SK-N-SH treated with all-trans-retinoic acid at 6 μM for 48 hours (cell line): ENCODE data around the gene DLAT.

Experiments
- ATAC-seq: fragments of 200-7000 bp; cut with Tn5 transposase; 3 replicates; pipeline ENCODE4 v1.9.1; 2020; ENCODE audit warnings: mild to moderate bottlenecking, moderate library complexity
- ARNTL ChIP-seq: fragments of 450-650 bp; formaldehyde crosslinking; IDR thresholded peaks from 2 replicates; pipeline ENCODE4 v1.5.0; 2020; ENCODE audit warnings: low read depth, mild to moderate bottlenecking, moderate library complexity, borderline replicate concordance
- BACH2 ChIP-seq: fragments of 250-450 bp; sonication (Bioruptor Pico); IDR thresholded peaks from 2 replicates; pipeline ENCODE4 v1.9.0; 2021; ENCODE audit warnings: mild to moderate bottlenecking, borderline replicate concordance
- CREB5 ChIP-seq: fragments of 250-450 bp; sonication (Bioruptor Pico); IDR thresholded peaks from 2 replicates; pipeline ENCODE4 v1.5.1; 2020; ENCODE audit warnings: low read depth, mild to moderate bottlenecking, moderate library complexity
- CSDC2 ChIP-seq: fragments of 250-450 bp; sonication (Bioruptor Pico); IDR thresholded peaks from 2 replicates; pipeline ENCODE4 v1.5.0; 2020; ENCODE audit warnings: mild to moderate bottlenecking, moderate library complexity
- CSRNP3 ChIP-seq: fragments of 250-450 bp; sonication (Bioruptor Pico); IDR thresholded peaks from 2 replicates; pipeline ENCODE4 v1.5.1; 2021; ENCODE audit warnings: mild to moderate bottlenecking, moderate library complexity
- GLIS3 ChIP-seq: fragments of 250-450 bp; sonication (Bioruptor Pico); IDR thresholded peaks from 2 replicates; pipeline ENCODE4 v1.5.0; 2020; ENCODE audit warnings: mild to moderate bottlenecking, moderate library complexity
- ISL1 ChIP-seq: fragments of 250-450 bp; sonication (Bioruptor Pico); IDR thresholded peaks from 2 replicates; pipeline ENCODE4 v2.1.2; 2022; ENCODE audit warnings: mild to moderate bottlenecking, moderate library complexity
- OSR1 ChIP-seq: fragments of 250-450 bp; sonication (Bioruptor Pico); IDR thresholded peaks from 2 replicates; pipeline ENCODE4 v1.8.0; 2022; ENCODE audit warnings: moderate library complexity, mild to moderate bottlenecking, inconsistent platforms
- PPARA ChIP-seq: fragments of 250-450 bp; sonication (Bioruptor Pico); IDR thresholded peaks from 2 replicates; pipeline ENCODE4 v1.5.0; 2020; ENCODE audit warnings: mild to moderate bottlenecking, borderline replicate concordance
- RARB ChIP-seq: fragments of 250-450 bp; sonication (Bioruptor Pico); IDR thresholded peaks from 2 replicates; pipeline ENCODE4 v1.8.0; 2021; ENCODE audit warnings: mild to moderate bottlenecking, moderate library complexity
- TCF4 ChIP-seq: fragments of 250-450 bp; sonication (Bioruptor Pico); IDR thresholded peaks from 2 replicates; pipeline ENCODE4 v1.8.0; 2021; ENCODE audit warnings: mild to moderate bottlenecking, moderate library complexity, borderline replicate concordance
- TOX ChIP-seq: fragments of 250-450 bp; sonication (Bioruptor Pico); IDR thresholded peaks from 2 replicates; pipeline ENCODE4 v1.8.0; 2021; ENCODE audit warnings: mild to moderate bottlenecking, moderate library complexity, borderline replicate concordance
- TSHZ2 ChIP-seq: fragments of 250-450 bp; sonication (Bioruptor Pico); IDR thresholded peaks from 2 replicates; pipeline ENCODE4 v1.5.0; 2020; ENCODE audit warnings: mild to moderate bottlenecking, moderate library complexity
- ZC3H10 ChIP-seq: fragments of 250-450 bp; sonication (Bioruptor Pico); IDR thresholded peaks from 2 replicates; pipeline ENCODE4 v1.5.1; 2021; ENCODE audit warnings: mild to moderate bottlenecking, moderate library complexity
- ZFP3 ChIP-seq: fragments of 250-450 bp; sonication (Bioruptor Pico); IDR thresholded peaks from 2 replicates; pipeline ENCODE4 v1.5.0; 2020; ENCODE audit warnings: mild to moderate bottlenecking, moderate library complexity
- ZFP30 ChIP-seq: fragments of 450-650 bp; formaldehyde crosslinking; IDR thresholded peaks from 2 replicates; pipeline ENCODE4 v1.5.0; 2022; ENCODE audit warnings: mild to moderate bottlenecking, moderate library complexity
- ZNF565 ChIP-seq: fragments of 450-650 bp; formaldehyde crosslinking; conservative IDR thresholded peaks from 2 replicates; pipeline ENCODE4 v1.5.0; 2020; ENCODE audit warnings: low read depth, mild to moderate bottlenecking, moderate library complexity
- ZNF70 ChIP-seq: fragments of 450-650 bp; formaldehyde crosslinking; IDR thresholded peaks from 2 replicates; pipeline ENCODE4 v1.5.0; 2020; ENCODE audit warnings: mild to moderate bottlenecking, moderate library complexity
- ZNF8 ChIP-seq: fragments of 450-650 bp; formaldehyde crosslinking; IDR thresholded peaks from 2 replicates; pipeline ENCODE4 v1.5.0; 2020; ENCODE audit warnings: mild to moderate bottlenecking, moderate library complexity
- TF ChIP-seq, protein P1 (sequence below): fragments of 250-450 bp; sonication (Bioruptor Pico); IDR thresholded peaks from 2 replicates; pipeline ENCODE4 v1.8.0; 2020; ENCODE audit warnings: mild to moderate bottlenecking, moderate library complexity, borderline replicate concordance
- TF ChIP-seq, protein P2 (sequence below): fragments of 250-450 bp; sonication (Bioruptor Pico); IDR thresholded peaks from 2 replicates; pipeline ENCODE4 v1.8.0; 2021; ENCODE audit warnings: low read depth, mild to moderate bottlenecking, moderate library complexity, borderline replicate concordance

The DLAT gene

GRCh38 chr11:112000703-112001102 is 24.5 kb upstream of the DLAT start:
- TF ChIP-seq ZNF565 (CRISPR knock-in tag) (no peak), ISL1 (CRISPR knock-in tag) (no peak), ZFP30 (no peak), ZFP3 (CRISPR knock-in tag) (no peak), ZC3H10 (CRISPR knock-in tag) (no peak), CSDC2 (CRISPR knock-in tag) (no peak), BACH2 (no peak), TOX (no peak)
- ATAC-seq, result no peak

- TF ChIP-seq RARB (no peak), ZNF565 (CRISPR knock-in tag) (no peak), ZNF70 (CRISPR knock-in tag) (no peak), TOX (no peak), GLIS3 (CRISPR knock-in tag) (no peak), CREB5 (CRISPR knock-in tag) (no peak), CSRNP3 (no peak), ARNTL (CRISPR knock-in tag) (no peak), BACH2 (no peak), PPARA (CRISPR knock-in tag) (no peak), OSR1 (CRISPR knock-in tag) (no peak), ZFP3 (CRISPR knock-in tag) (no peak), CSDC2 (CRISPR knock-in tag) (no peak), ZC3H10 (CRISPR knock-in tag) (no peak), ZFP30 (no peak), TSHZ2 (CRISPR knock-in tag) (no peak), ZNF8 (CRISPR knock-in tag) (no peak)
- TF ChIP-seq, protein P1, sequence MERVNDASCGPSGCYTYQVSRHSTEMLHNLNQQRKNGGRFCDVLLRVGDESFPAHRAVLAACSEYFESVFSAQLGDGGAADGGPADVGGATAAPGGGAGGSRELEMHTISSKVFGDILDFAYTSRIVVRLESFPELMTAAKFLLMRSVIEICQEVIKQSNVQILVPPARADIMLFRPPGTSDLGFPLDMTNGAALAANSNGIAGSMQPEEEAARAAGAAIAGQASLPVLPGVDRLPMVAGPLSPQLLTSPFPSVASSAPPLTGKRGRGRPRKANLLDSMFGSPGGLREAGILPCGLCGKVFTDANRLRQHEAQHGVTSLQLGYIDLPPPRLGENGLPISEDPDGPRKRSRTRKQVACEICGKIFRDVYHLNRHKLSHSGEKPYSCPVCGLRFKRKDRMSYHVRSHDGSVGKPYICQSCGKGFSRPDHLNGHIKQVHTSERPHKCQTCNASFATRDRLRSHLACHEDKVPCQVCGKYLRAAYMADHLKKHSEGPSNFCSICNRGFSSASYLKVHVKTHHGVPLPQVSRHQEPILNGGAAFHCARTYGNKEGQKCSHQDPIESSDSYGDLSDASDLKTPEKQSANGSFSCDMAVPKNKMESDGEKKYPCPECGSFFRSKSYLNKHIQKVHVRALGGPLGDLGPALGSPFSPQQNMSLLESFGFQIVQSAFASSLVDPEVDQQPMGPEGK (CRISPR knock-in tag), result no peak
- ATAC-seq, result no peak
Observed at GRCh38 chr11:112002491-112003216, 22.6 kb upstream of the DLAT start.

DNA sequence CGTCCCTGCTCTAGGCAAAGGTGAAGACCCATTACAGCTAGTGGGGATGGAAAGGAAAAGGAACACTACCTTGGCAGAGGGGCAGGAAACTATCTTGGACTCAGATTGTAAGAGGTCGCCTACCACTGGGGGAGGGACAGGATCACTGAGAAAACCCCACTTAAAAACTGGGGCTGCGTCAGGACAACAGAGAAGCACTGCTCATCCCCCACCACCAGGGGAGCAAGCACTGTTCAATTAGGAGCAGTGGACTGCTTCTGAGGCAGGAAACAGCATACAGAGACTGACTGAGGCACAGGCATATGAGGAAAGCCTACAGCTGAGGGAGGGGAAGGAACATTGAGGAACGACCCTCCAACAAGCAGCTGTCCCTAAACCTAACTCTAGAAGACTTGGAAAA is 20.8 kb upstream of the DLAT start:
- ATAC-seq, result peak; percentile 55; the same call in 1 of the 3 replicates
- no peak for TF ChIP-seq ZFP3 (CRISPR knock-in tag)
- no peak for TF ChIP-seq ZNF8 (CRISPR knock-in tag)
- TF ChIP-seq RARB, result no peak
- TF ChIP-seq CREB5 (CRISPR knock-in tag), result no peak
- no peak for TF ChIP-seq OSR1 (CRISPR knock-in tag)
- TF ChIP-seq, protein P2, sequence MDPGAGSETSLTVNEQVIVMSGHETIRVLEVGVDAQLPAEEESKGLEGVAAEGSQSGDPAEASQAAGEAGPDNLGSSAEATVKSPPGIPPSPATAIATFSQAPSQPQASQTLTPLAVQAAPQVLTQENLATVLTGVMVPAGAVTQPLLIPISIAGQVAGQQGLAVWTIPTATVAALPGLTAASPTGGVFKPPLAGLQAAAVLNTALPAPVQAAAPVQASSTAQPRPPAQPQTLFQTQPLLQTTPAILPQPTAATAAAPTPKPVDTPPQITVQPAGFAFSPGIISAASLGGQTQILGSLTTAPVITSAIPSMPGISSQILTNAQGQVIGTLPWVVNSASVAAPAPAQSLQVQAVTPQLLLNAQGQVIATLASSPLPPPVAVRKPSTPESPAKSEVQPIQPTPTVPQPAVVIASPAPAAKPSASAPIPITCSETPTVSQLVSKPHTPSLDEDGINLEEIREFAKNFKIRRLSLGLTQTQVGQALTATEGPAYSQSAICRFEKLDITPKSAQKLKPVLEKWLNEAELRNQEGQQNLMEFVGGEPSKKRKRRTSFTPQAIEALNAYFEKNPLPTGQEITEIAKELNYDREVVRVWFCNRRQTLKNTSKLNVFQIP (CRISPR knock-in tag), result no peak
- TF ChIP-seq PPARA (CRISPR knock-in tag), result no peak
- TF ChIP-seq TCF4 (CRISPR knock-in tag), result no peak
- TF ChIP-seq, protein P1 (CRISPR knock-in tag), result no peak
- TF ChIP-seq ZFP30, result no peak
- TF ChIP-seq ISL1 (CRISPR knock-in tag), result no peak
- no peak for TF ChIP-seq ARNTL (CRISPR knock-in tag)
- no peak for TF ChIP-seq CSRNP3
- TF ChIP-seq ZNF565 (CRISPR knock-in tag), result no peak
- TF ChIP-seq CSDC2 (CRISPR knock-in tag), result no peak
- no peak for TF ChIP-seq GLIS3 (CRISPR knock-in tag)
